Activated CD8-positive, alpha-beta T cell treated with anti-CD3 and anti-CD28 coated beads for 36 hours (primary cell): Measurements from ENCODE around the gene TOP1. TPM values are rescaled to one million over a fixed set of nuclear protein-coding genes. Genes with fewer than 3 reads are reported as not detected.

Experiments used
- ATAC-seq: fragments of 200-7000 bp; cut with Tn5 transposase; one replicate; pipeline ENCODE4 v1.10.0; 2021; ENCODE audit warnings: mild to moderate bottlenecking, moderate library complexity
- CTCF ChIA-PET: fragments of 350-600 bp; sonication (Branson Sonifier 250); formaldehyde crosslinking; loops from one replicate; lab custom pipeline; 2021; ENCODE audit warnings: antibody characterized with exemption; lab: Charles Lee
- POLR2A ChIA-PET: fragments of 350-600 bp; sonication (Branson Sonifier 250); formaldehyde crosslinking; loops from one replicate; lab custom pipeline; 2021; ENCODE audit warnings: antibody characterized with exemption; lab: Charles Lee
- DNase-seq: peaks from one replicate; pipeline ENCODE4 v3.0.0-alpha.2; 2020
- H3K27ac Mint-ChIP-seq: one replicate; pipeline ENCODE4 v1.8.0; 2021; ENCODE audit warnings: mild to moderate bottlenecking, mixed read lengths
- H3K27me3 Mint-ChIP-seq: one replicate; pipeline ENCODE4 v1.8.0; 2021; ENCODE audit warnings: mixed read lengths
- H3K36me3 Mint-ChIP-seq: one replicate; pipeline ENCODE4 v1.8.0; 2021; ENCODE audit warnings: low read depth, mixed read lengths
- H3K4me1 Mint-ChIP-seq: one replicate; pipeline ENCODE4 v1.8.0; 2021; ENCODE audit warnings: low read depth, mixed read lengths
- H3K4me3 Mint-ChIP-seq: one replicate; pipeline ENCODE4 v1.8.0; 2021; ENCODE audit warnings: mild to moderate bottlenecking, moderate library complexity, mixed read lengths
- H3K9me3 Mint-ChIP-seq: one replicate; pipeline ENCODE4 v1.8.0; 2021; ENCODE audit warnings: mixed read lengths
- CTCF ChIP-seq: fragments of 200-600 bp; IDR thresholded peaks from one replicate; pipeline ENCODE4 v1.8.0; 2022; ENCODE audit warnings: antibody characterized with exemption, mild to moderate bottlenecking
- intact Hi-C: fragments of 100-400 bp; cut with micrococcal nuclease; formaldehyde crosslinking; loops from one replicate; pipeline ENCODE4 v1.10.0; 2022
- total RNA-seq, 2 experiments: library from RNA; stranded (reverse); gene quantifications; one replicate each; pipeline ENCODE4 v1.2.3, GENCODE V29; 2021

The TOP1 gene
- 10 to 100 TPM; 81.0 to 81.1 TPM for total RNA-seq

DNA sequence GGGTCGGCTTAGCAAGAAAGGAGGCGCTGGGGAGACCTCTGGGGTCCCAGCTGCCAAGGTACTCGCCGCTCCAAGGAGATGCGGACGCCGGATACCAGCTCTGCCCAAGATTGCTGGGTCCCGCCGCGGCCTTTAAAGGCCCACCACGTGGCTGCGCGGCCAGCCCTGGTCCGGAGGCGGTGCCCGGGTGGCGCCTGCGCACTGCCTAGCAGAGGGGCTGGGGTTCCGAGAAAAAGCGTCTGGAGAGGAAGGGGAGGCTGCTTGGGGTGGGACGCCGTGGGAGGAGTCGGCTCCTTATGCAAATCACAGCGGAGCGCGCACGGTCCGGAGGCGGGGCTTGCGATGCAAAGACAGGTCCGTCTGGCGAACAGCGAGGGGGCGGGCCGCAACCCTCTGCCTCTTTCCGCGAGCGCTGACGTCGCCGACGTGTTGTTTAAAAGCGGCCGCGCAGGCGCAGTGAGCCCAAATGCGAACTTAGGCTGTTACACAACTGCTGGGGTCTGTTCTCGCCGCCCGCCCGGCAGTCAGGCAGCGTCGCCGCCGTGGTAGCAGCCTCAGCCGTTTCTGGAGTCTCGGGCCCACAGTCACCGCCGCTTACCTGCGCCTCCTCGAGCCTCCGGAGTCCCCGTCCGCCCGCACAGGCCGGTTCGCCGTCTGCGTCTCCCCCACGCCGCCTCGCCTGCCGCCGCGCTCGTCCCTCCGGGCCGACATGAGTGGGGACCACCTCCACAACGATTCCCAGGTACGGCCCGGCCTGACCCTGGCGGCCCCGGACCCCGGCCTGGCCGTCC lies at the start of gene TOP1:
TOP1 (plus strand) TSS at position 464 of the 791 bp plus-strand sequence; CDS start at position 710, 246 bp downstream.
- Mint-ChIP-seq H3K9me3 (no peaks in the 10 kb centered on the region), H3K4me1 (peaks cover 42% of the 10 kb centered on the region), H3K36me3 (peaks cover 36% of the 10 kb centered on the region), H3K27ac (peak within 1 kb of the TSS; percentile 92), H3K4me3 (peak within 1 kb of the TSS; percentile 88), H3K27me3 (no peaks in the 10 kb centered on the region)
- ATAC-seq (peak; percentile 98), DNase-seq (peak; percentile 100)
- ChIA-PET POLR2A (interaction anchor here (0.6 to 2.6 kb wide), 7 partner anchors 11 to 115 kb away, joined by 3 to 23 read pairs (median 4); no protein-coding TSS in a partner anchor), CTCF (interaction anchor here (0.7 to 1.8 kb wide), 4 partner anchors 38 to 67 kb away, joined by 3 to 5 read pairs (median 4); no protein-coding TSS in a partner anchor)
- intact Hi-C loops: loop anchor here (5.0 kb wide), 1 partner anchor 36 kb away; no protein-coding TSS in a partner anchor
- TF ChIP-seq CTCF: no peak

- POLR2A ChIA-PET: interaction anchor here (1.4 kb wide), 1 partner anchor 51 kb away, joined by 3 read pairs; no protein-coding TSS in a partner anchor
- intact Hi-C loops: no loop called here
- no peak for ATAC-seq
- Mint-ChIP-seq H3K4me1 (no peaks in the 10 kb centered on the region), H3K36me3 (peaks cover 9% of the 10 kb centered on the region), H3K27ac (no peak overlapping the region), H3K27me3 (peaks cover 6% of the 10 kb centered on the region), H3K4me3 (no peak overlapping the region), H3K9me3 (peaks cover 12% of the 10 kb centered on the region)
- TF ChIP-seq CTCF: no peak
- CTCF ChIA-PET: interaction anchor here (2.6 to 17.4 kb wide), 3 partner anchors 11 to 117 kb away, joined by 10 to 304 read pairs (median 21); no protein-coding TSS in a partner anchor
- DNase-seq: no peak
Observed at GRCh38 chr20:40979247-40979646, 49.4 kb upstream of the TOP1 start.

GRCh38 chr20:40980106-40980827 lies 48.4 kb upstream of the TOP1 start:
- ChIA-PET POLR2A (interaction anchor here (1.4 kb wide), 1 partner anchor 50 kb away, joined by 3 read pairs; no protein-coding TSS in a partner anchor), CTCF (interaction anchor here (1.1 to 17.4 kb wide), 3 partner anchors 10 to 116 kb away, joined by 3 to 304 read pairs (median 21); no protein-coding TSS in a partner anchor)
- Mint-ChIP-seq H3K4me1 (no peaks in the 10 kb centered on the region), H3K9me3 (peaks cover 12% of the 10 kb centered on the region), H3K36me3 (peaks cover 9% of the 10 kb centered on the region), H3K4me3 (no peak overlapping the region), H3K27me3 (peaks cover 6% of the 10 kb centered on the region), H3K27ac (no peak overlapping the region)
- TF ChIP-seq CTCF: no peak
- ATAC-seq (no peak), DNase-seq (no peak)
- intact Hi-C loops: no loop called here

DNA sequence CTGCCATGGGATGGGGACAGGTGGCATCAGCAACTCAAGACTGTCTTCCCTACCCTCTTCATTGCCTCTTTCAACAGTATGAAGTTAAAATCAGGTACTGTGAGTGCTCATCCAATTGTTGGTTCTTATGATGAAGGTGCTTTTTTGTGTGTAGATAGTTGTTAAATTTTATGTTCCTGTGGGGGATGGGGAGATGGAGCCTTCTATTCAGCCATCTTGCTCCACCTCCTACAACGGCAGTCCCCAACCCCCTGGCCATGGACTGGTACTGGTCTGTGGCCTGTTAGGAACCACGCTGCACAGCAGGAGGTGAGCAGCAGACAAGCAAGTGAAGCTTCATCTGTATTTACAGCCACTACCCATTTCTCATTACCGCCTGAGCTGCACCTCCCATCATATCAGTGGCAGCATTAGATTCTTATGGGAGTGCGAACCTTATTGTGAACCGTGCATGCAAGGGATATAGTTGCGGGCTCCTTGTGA lies 47.8 kb upstream of the TOP1 start:
- H3K27ac Mint-ChIP-seq: no peak overlapping the region
- ATAC-seq: no peak
- peaks cover 9% of the 10 kb centered on the region for H3K36me3 Mint-ChIP-seq
- peaks cover 12% of the 10 kb centered on the region for H3K9me3 Mint-ChIP-seq
- no peaks in the 10 kb centered on the region for H3K4me1 Mint-ChIP-seq
- intact Hi-C loops: no loop called here
- CTCF ChIA-PET: interaction anchor here (1.1 to 17.4 kb wide), 4 partner anchors 9 to 115 kb away, joined by 3 to 304 read pairs (median 12); no protein-coding TSS in a partner anchor
- POLR2A ChIA-PET: interaction anchor here (1.4 kb wide), 1 partner anchor 49 kb away, joined by 3 read pairs; no protein-coding TSS in a partner anchor
- no peak for TF ChIP-seq CTCF
- H3K4me3 Mint-ChIP-seq: no peak overlapping the region
- peaks cover 3% of the 10 kb centered on the region for H3K27me3 Mint-ChIP-seq
- no peak for DNase-seq
